Muscle layer of colon (tissue), 2 donors: ENCODE results near the gene ENGASE.

Source experiments
- H3K27ac ChIP-seq: one replicate; pipeline ENCODE4 v1.7.0; 2013; ENCODE audit warnings: low read depth, mild to moderate bottlenecking, low read length, moderate library complexity
- H3K27me3 ChIP-seq, 2 donors: one replicate each; pipeline ENCODE4 v1.7.0; 2013; ENCODE audit warnings: low read length in 2 of 2, mild to moderate bottlenecking in 2 of 2; ENCODE audit not compliant: insufficient read depth in 2 of 2, control insufficient read depth in 1 of 2
- H3K36me3 ChIP-seq: one replicate; pipeline ENCODE4 v1.7.0; 2013; ENCODE audit warnings: mild to moderate bottlenecking, low read length; ENCODE audit not compliant: insufficient read depth
- H3K4me1 ChIP-seq: one replicate; pipeline ENCODE4 v1.7.0; 2013; ENCODE audit warnings: mild to moderate bottlenecking, low read length; ENCODE audit not compliant: insufficient read depth
- H3K4me3 ChIP-seq, 2 donors: one replicate each; pipeline ENCODE4 v1.7.0; 2013; ENCODE audit warnings: low read length in 2 of 2, low read depth in 1 of 2, mild to moderate bottlenecking in 1 of 2, moderate library complexity in 1 of 2
- H3K9ac ChIP-seq: one replicate; pipeline ENCODE4 v1.7.0; 2013; ENCODE audit warnings: low read length
- H3K9me3 ChIP-seq: one replicate; pipeline ENCODE4 v1.7.0; 2013; ENCODE audit warnings: mild to moderate bottlenecking, low read length
- donor health status: abdominal sarcoma.
- donor health status: Adenocarcinoma of cecum.

The ENGASE gene

DNA sequence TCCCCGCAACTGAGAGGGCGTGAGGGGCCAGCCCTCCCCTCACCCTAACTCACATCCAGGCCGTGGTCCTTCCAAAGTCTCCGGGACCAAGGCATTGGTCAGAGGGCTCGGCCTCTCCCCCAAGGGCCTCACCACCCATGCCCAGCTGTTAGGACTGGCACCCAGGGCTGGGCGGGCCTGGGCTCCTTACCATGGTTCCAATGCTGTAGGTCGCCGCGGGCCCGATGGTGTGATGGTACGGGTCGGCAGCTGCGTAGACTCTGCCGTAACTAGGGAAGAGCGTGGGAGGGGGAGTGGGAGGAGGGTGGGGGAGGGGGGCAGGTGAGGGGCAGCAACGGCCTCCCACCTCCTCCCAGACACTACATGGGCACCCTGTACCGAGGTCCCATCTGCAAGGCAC is 19.6 kb downstream of the ENGASE start:
- Histone ChIP-seq H3K4me3 (no peak overlapping the region), H3K27ac (no peak overlapping the region), H3K9me3 (no peaks in the 10 kb centered on the region), H3K27me3 (peaks cover 0 to 28% of the 10 kb centered on the region in 2 donors), H3K36me3 (no peaks in the 10 kb centered on the region), H3K4me1 (peaks cover 14% of the 10 kb centered on the region), H3K9ac (no peak overlapping the region)

DNA sequence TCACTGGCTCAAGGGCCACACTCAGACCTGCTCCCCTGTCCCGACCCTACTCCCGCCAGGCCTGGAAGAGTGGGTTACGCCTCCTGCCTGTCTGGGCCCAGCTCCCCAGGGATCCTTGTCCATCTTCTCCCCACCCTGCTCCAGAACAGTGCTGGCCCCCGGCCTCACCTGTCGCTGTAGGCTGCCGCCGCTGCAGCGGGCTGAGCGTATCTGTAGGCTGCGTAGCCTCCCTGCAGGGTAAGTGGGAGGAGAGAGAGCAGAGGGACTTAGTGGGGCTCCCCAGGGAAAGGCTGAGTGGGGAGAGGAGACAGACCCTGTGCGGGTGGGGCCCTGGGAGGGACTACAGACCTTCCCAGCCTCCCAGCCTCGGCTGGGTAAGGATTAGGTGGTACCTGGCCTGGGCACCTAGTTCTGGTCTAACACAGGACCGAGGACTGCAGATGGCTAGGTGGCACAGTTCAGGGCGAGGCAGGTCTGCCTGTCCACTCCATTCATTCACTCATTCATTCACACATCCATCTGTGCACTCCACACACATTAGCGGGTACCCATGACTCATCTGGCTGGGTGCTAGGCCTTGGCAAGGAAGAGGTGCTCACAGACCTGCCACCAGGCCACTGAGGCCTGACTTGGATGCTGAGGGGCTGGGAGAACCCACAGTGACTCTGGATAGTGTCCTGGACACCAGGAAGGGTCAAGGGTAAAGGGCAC is 20.9 kb downstream of the ENGASE start:
- H3K9ac ChIP-seq: no peak overlapping the region
- H3K9me3 ChIP-seq: no peaks in the 10 kb centered on the region
- H3K36me3 ChIP-seq: no peaks in the 10 kb centered on the region
- H3K27me3 ChIP-seq: peaks cover 0 to 31% of the 10 kb centered on the region in 2 donors
- peaks cover 13% of the 10 kb centered on the region for H3K4me1 ChIP-seq
- no peak overlapping the region for H3K4me3 ChIP-seq
- H3K27ac ChIP-seq: no peak overlapping the region

DNA sequence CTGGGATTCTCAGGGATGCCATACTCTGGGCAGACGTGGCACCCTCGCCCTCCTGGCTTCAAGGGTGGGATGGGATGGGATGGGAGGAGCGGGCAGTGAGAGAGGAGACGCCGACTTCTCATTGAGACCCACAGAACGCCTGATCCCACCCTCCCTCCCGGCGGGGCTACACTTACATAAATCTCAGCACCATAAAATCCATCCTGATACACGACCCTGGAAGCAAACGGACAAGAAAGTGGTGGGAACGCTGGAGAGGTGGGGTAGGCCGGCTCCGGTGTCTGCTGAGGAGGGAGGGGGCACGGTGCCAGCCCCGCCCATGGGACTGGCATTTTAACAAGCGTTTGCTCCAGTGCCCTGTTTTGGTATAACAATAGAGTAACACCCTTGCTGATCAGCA is 21.9 kb downstream of the ENGASE start:
- Histone ChIP-seq H3K4me1 (peaks cover 7% of the 10 kb centered on the region), H3K36me3 (no peaks in the 10 kb centered on the region), H3K27ac (peak overlapping the region; percentile 44), H3K9ac (no peak overlapping the region), H3K9me3 (no peaks in the 10 kb centered on the region), H3K27me3 (peaks cover 0 to 31% of the 10 kb centered on the region in 2 donors), H3K4me3 (no peak overlapping the region)

DNA sequence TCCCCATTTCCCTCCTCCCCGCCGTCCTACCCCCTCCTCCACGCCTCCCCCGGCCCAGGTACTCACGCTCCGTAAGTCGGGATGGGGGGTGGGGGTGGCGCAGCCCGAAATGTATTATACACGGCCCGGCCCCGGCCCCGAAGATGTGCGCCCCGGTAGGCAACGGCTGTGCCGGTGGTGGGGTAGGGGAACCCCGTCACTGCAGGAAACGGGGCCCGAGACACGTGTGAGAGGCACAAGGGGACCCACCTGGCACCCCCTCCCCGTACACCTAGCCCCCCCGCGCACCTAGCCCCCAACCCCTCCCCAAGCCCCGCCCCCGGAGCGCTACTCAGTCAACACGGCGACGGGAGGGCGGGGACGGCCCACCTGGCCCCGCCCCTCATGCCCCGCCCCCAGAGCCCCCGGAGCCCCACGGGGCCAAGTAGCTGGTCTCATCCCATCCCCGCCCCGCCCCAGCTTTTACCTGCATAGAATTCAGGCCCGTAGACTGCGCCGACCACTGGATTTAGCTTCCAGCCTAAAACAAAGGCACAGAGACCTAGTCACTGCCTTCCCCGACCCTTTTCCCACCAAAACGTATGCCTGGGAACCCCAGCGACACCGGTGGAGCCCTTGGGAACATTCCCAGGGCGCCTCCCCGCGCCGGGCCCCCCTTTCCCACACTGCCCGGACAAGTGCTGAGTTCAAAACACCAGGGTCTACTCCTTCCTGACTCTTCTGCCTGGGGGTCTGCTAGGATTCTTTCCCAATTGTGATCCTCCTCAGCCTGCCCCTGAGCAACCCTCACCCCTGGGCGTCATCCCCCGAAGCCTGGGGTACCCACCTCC is 22.8 kb downstream of the ENGASE start:
- Histone ChIP-seq H3K36me3 (no peaks in the 10 kb centered on the region), H3K27me3 (peaks cover 0 to 25% of the 10 kb centered on the region in 2 donors), H3K4me3 (no peak overlapping the region), H3K9me3 (no peaks in the 10 kb centered on the region), H3K9ac (no peak overlapping the region), H3K27ac (no peak overlapping the region), H3K4me1 (peaks cover 7% of the 10 kb centered on the region)

DNA sequence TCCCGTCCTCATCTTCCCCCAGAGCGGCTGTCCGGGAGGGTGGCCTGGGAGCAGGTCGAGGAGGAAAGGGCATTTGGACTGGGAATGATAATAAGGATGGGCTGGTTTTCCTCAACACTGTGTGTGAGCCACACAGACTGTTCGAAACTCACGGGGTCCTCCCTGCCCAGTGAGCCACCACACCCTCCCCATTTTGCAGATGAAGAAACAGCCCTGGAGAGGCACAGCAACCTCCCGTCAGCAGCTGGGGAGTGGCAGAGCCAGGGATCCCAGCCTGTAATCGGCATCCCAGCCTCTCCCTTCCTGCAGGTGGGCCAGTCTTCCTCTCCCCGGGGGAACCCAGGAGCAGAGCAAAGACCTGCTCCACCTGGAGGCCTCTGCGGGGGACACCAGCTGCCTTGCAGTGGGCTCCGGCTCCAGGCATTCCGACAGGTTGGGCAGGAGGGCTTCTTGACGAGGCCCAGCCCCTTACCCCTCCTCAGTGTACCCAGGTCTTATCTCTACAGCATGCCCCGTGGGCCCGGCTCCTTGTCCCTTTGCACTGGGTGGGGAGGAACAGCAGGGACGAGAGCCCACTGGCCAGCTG is 23.8 kb downstream of the ENGASE start:
- H3K27ac ChIP-seq: no peak overlapping the region
- H3K9me3 ChIP-seq: no peaks in the 10 kb centered on the region
- no peaks in the 10 kb centered on the region for H3K36me3 ChIP-seq
- peaks cover 0 to 21% of the 10 kb centered on the region in 2 donors for H3K27me3 ChIP-seq
- no peak overlapping the region for H3K9ac ChIP-seq
- H3K4me1 ChIP-seq: peaks cover 7% of the 10 kb centered on the region
- no peak overlapping the region for H3K4me3 ChIP-seq

DNA sequence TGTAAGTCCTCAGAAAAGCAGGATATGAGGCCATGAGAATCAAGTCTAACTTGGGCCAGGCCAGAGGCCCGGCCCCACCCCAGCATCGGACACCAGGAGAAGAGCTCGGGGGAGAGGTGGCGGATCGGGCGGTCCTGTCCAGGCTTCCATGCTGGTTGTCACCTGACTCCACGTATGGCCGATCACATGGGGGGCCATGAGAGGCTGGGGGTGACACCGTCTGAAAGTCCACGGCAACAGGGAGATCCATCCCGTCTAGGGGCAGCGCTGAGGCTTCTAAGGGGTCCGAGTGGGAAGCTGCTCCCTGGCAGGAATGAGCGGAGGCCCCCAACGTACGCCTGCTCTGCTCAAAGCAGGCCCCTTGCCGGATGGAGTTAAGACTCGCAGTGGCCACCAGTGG is 25.8 kb downstream of the ENGASE start:
- H3K27me3 ChIP-seq: peaks cover 0 to 21% of the 10 kb centered on the region in 2 donors
- H3K9ac ChIP-seq: no peak overlapping the region
- no peak overlapping the region for H3K4me3 ChIP-seq
- no peak overlapping the region for H3K27ac ChIP-seq
- H3K36me3 ChIP-seq: peaks cover 2% of the 10 kb centered on the region
- peaks cover 7% of the 10 kb centered on the region for H3K4me1 ChIP-seq
- no peaks in the 10 kb centered on the region for H3K9me3 ChIP-seq

DNA sequence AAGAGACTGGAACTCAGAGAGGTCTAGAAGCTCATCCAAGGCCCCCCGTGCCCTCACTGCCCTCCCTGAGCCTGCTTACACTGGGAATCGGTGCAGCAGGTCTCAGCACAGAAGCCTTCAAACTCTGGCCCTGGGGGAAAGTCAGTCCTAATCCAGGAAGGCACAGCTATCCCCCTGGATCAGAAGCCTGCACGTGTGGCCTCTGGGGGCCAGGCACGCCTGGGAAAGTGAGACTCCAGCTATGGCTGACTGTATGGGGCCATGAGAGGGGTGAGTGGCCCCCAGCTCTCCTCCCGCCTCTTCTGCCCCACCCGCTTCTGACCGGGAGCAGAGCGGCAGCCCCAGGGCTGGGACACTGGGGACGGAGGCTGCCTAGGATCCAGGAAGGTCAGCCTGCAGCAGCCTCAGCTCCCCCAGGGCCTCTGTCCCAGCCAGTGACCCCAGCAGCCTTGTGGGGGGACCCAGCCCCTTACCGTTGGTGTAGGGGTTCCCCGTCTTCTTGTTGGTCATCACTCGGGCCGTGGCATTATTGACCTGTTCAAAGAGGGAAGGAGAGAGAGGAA is 26.6 kb downstream of the ENGASE start:
- no peak overlapping the region for H3K9ac ChIP-seq
- H3K4me1 ChIP-seq: peaks cover 7% of the 10 kb centered on the region
- H3K36me3 ChIP-seq: peaks cover 5% of the 10 kb centered on the region
- H3K9me3 ChIP-seq: no peaks in the 10 kb centered on the region
- H3K4me3 ChIP-seq: no peak overlapping the region
- no peak overlapping the region for H3K27ac ChIP-seq
- peaks cover 0 to 21% of the 10 kb centered on the region in 2 donors for H3K27me3 ChIP-seq

DNA sequence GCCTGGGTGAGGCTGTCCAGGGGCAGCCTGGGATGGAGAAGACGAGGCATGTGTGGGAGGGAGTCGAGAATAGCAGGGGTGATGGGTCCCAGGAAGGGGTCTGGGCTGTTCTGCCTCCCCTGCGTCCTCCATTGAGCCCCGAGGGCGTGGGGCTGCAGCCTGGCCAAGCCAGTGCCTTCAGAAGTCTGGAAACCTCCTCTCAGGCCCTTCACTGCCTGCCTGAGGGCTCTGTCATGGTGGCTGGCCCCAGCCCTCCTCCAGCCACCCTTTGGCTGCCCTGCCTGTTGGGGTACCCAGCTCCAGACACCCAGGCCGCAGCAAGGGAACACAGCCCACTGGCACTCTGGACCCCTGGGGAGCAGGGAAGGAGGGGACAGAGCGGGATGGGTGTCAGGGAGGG is 27.6 kb downstream of the ENGASE start:
- H3K4me1 ChIP-seq: peaks cover 7% of the 10 kb centered on the region

GRCh38 chr17:79104898-79105600 is 30.4 kb downstream of the ENGASE start:
- Histone ChIP-seq H3K4me3 (no peak overlapping the region), H3K27me3 (peaks cover 0 to 6% of the 10 kb centered on the region in 2 donors), H3K9me3 (no peaks in the 10 kb centered on the region), H3K27ac (no peak overlapping the region), H3K9ac (no peak overlapping the region), H3K4me1 (no peaks in the 10 kb centered on the region), H3K36me3 (peaks cover 19% of the 10 kb centered on the region)

More for the DNA sequence above, 27.6 kb downstream of the ENGASE start:
- Histone ChIP-seq H3K9me3 (no peaks in the 10 kb centered on the region), H3K36me3 (peaks cover 9% of the 10 kb centered on the region), H3K4me3 (no peak overlapping the region), H3K27me3 (peaks cover 0 to 15% of the 10 kb centered on the region in 2 donors), H3K27ac (no peak overlapping the region), H3K9ac (no peak overlapping the region)

- H3K9ac ChIP-seq: no peak overlapping the region
- H3K4me1 ChIP-seq: no peaks in the 10 kb centered on the region
- H3K9me3 ChIP-seq: no peaks in the 10 kb centered on the region
- H3K27me3 ChIP-seq: peaks cover 0 to 6% of the 10 kb centered on the region in 2 donors
- H3K27ac ChIP-seq: no peak overlapping the region
- H3K4me3 ChIP-seq: no peak overlapping the region
- H3K36me3 ChIP-seq: peaks cover 19% of the 10 kb centered on the region
These were observed 31.3 kb downstream of the ENGASE start for GRCh38 chr17:79105937-79106336.

GRCh38 chr17:79106958-79107357 is 32.3 kb downstream of the ENGASE start:
- Histone ChIP-seq H3K27ac (no peak overlapping the region), H3K9me3 (no peaks in the 10 kb centered on the region), H3K4me3 (no peak overlapping the region), H3K36me3 (peaks cover 19% of the 10 kb centered on the region), H3K27me3 (peaks cover 0 to 6% of the 10 kb centered on the region in 2 donors), H3K4me1 (no peaks in the 10 kb centered on the region), H3K9ac (no peak overlapping the region)
